ENCODE results near the gene GPR156.
"Not testable (repeated sequence)": the region's sequence is repeated elsewhere in the genome, so short reads cannot be mapped to it uniquely, and the experiment has no call there.

The GPR156 gene

DNA sequence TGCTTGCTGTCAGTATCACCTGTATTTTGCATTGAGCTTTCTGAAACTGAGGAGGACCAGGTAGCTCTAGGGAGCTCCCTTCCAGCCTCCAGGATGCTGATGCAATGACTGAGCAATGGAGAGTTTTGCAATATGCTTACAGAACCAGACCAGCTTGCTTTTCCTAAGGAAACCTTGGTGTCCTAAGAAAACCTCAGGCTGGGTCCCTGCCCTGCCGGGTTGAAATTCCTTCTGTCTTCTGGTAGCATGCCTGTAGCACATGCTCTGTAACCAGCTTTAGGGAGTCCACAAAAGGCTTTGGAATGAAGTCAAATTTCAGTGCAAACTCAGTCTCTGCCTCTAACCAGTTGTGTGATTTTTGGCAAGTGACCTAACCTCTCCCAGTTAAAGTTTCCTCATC, 125.0 kb downstream of the GPR156 start:
- DNase-seq (ENCODE audit: low spot score): peak; percentile 87

DNA sequence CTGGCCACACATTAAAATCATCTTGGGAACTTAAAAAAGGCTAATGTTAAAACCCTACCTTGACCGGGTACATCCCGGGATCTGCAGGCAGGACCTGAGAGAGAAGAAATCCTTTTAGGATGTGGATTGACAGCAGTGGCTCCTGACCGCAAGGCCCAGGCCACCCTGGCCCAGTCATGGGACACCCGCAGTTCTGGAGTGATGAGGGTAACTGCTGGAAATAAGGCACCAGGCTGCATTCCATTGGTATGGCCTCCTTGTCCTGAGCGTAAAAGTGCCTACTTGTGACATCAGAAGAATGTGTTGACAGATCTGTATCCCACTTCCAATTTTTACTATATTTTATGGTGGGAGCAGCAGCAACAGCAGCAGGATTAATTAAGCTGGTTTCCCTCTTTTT, 127.3 kb downstream of the GPR156 start:
- no peak for DNase-seq (ENCODE audit: low spot score)

DNA sequence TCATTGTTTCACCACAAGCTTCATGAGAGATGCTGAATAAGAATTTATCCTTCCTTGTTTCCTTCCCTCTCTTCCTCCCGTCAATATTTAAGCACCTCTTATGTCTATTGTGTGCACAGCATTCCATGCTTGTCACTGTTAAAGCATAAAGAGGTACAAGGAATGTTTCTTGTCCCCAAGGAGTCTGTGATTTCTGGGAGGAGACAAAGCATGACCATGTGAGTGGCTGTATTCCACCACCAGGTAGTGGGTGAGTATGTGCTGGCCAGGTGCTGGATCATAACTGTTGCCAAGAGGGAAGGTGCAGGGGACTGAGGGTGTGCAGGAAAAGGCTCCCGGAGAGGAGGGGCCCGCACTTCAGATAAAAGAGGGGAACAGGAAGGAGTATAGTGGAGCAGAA, 127.9 kb downstream of the GPR156 start:
- no peak for DNase-seq (ENCODE audit: low spot score)

DNA sequence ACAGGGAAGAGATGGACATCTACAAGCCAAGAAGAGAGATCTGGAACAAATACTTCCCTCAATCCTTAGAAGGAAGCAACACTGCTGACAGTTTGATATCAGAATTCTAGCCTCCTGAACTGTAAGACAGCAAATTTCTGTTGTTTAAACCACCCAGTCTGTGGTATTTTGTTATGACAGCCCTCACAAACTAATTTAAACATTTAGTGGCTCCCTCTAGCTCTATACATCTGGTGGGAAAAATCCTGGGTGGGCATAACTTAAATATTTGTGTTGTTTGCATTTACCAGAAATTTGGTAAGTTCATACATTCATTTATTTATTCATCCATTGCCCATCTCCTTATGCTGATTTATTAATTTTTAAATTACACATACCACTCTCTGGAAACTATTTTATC, 128.3 kb downstream of the GPR156 start:
- no peak for DNase-seq (ENCODE audit: low spot score)

DNA sequence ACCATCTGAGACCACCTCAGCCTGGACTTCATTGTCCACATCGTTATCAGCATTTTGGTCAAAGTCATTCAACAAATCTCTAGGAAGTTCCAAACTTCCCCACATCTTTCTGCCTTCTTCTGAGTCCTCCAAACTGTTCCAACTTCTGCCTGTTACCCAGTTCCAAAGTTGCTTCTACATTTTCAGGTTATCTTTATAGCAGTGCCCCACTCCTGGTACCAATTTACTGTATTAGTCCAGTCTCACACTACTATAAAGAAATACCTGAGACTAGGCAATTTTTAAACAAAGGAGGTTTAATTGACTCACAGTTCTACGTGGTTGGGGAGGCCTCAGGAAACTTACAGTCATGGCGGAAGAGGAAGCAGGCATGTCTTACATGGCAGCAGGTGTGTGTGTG, 129.3 kb downstream of the GPR156 start:
- DNase-seq (ENCODE audit: low spot score): not testable (repeated sequence)

DNA sequence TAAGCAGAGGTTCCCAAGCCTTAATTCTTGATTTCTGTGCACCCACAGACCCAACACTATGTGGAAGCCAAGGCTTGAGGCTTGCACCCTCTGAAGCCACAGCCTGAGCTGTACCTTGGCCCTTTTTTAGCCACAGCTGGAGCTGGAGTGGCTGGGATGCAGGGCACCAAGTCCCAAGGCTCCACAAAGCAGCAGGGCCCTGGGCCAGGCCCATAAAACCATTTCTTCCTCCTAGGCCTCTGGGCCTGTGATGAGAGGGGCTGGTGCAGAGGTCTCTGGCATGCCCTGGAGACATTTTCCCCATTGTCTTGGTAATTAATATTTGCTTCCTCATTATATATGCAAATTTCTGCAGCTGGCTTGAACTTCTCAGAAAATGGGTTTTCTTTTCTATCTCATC, 129.9 kb downstream of the GPR156 start:
- no peak for DNase-seq (ENCODE audit: low spot score)

DNA sequence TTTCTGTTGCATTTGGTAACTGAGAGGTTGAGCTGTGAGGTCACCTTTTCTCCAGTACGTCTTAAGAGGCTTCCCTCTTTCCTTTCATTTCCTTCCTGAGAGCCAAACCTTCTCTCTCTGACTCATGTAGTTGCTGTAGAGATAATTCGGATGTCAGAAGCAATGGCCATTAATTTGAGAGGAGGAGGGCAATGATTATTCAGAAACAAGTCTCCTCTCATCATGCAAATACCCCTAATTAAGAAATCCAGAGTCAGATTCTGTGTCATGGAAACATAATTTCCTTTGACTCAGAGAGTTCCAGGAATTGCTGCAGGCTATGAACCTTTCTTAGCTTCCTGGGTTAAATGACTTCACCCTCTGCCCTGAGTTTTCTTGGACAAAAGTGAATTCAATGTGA, 131.7 kb downstream of the GPR156 start:
- DNase-seq (ENCODE audit: low spot score): peak; percentile 90

DNA sequence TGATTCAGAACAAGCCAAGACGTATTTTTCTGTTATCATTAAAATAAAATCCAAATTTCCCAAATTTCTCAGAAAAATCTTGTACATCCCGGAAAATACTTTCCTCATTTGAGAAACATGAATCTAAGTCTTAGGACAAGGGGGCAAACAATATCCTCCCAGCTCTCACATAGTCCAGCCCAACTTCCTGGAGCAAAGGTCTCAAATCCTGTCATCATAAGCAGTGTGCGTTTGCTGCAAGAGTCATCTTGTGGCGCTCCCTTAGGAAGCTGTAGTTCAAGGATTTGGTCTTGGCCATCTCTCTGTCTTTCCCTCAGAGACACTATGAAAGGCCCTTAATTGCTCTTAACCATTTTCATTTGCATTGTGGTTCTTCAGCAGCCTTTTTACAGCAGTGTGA, 133.2 kb downstream of the GPR156 start:
- peak; percentile 17 for DNase-seq (ENCODE audit: low spot score)

DNA sequence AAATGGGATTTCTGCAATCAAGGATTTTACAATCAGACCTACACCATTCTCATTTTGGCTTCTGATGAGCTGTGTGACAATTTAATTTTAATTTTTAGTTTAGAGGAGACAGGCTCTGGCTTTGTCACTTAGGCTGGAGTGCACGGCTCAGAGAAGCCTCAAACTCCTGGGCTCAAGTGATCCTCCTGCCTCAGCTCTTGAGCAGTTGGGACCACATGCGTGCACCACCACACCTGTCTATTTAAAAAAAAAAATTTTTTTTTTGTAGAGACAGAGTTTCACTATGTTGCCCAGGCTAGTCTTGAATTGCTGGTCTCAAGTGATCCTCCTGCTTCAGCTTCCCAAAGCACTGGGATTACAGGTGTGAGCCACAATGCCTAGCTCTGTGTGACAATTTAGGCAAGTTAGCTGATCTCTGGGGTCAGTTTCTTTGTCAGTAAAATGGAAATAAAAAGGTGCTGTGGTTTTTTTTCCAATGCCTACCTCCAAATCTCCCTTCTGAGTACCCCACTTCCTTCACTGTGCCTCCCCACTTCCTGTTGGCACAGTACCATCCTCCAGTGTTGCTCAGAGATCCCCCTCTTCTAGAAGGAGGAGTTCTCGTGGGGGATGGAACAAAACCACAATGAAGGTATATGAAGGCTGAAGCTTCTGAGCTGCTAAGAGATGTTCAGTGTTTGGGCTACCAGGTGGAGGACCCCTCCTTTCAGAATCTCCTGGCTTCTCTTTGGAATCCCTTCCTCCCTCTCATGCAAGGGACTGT, 136.7 kb downstream of the GPR156 start:
- DNase-seq (ENCODE audit: low spot score): no peak

DNA sequence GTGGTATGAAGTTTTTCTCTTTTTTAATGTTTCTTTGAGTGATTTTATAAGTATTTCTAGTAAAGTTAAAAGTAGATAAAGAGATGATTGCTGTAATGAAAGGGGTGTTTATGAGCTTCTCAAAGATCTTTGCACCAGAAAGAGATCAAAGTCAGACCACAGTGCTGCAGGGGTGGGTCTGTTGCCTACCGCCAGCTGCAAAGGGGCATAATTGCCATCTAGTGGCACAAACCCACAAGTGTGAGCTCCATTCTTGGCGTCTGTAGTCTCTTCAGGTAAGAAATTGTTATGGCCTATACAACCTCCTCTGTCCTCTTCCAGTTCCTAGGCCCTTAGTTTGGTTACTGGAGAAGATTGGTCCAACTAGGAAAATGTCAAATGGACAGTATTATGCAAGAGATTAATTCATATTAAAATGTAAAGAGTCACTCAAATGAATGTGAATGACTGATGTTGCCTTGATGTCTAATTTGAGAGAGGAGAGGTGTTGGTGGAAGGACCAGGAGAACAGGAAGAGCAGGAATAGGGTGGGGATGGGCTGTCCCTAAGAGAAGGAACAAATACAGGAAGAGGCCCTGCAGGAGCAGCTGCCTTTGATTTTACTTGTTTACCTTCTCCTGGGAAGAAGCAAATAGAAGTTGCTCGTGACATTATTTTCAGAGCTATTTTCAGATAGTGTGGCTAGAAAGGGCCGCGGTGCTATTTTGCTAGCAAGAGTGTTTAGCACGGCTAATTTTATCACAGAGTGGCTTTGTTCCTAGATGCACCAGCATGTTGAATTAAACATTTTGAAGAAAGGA, 137.8 kb downstream of the GPR156 start:
- no peak for DNase-seq (ENCODE audit: low spot score)

DNA sequence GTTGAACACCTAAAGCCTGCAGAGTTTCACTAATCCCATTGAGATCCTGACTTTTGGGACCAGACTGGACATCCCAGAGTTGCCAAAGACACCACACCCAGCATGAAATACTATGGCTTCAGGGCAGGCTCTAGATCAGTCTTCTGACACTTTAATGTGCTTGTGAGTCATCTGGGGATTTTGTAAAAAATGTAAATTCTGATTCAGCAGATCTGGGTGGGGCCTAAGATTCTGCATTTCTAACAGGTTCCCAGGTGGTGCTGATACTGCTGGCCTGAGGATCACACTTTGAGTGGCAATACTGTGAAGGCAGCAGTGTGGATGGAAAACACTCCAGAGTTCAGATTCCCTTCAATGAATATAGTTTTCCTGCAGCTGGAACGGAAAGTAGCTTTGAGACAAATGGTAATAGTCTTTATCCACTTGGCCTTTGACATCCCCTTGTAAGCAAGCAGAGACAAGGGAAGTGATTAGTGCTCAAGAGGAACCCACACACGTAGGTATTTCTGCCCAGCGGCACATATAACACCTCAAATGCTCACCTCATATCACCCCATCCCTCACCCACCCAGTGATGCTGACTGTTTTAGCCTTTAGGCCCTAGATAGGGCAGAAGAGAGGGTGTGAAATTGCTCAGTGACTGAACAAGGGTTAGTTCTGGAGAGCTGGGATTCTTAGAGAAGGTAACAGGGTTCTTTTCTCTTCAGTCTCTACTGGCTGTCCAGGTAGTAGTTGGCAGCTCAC, 139.3 kb downstream of the GPR156 start:
- peak; percentile 90 for DNase-seq (ENCODE audit: low spot score)

DNA sequence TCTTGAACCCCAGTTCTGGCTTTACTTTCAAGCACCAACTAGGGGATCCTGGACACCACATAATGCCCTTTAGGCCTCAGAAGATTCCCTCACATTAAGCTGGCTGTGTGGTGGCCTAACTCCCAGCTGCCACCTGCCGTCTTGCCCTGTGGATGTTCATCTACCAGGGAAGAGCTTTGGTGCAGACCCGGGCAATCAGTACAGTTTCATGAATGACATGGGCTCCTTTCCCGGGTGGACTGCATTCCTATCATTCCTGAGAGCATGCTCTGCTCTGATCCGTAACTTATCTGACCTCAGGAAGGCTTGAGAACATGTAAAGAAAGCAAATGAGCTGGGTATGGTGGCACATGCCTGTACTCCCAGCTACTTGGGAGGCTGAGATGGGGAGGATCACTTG, 140.8 kb downstream of the GPR156 start:
- peak; percentile 96 for DNase-seq (ENCODE audit: low spot score)

DNA sequence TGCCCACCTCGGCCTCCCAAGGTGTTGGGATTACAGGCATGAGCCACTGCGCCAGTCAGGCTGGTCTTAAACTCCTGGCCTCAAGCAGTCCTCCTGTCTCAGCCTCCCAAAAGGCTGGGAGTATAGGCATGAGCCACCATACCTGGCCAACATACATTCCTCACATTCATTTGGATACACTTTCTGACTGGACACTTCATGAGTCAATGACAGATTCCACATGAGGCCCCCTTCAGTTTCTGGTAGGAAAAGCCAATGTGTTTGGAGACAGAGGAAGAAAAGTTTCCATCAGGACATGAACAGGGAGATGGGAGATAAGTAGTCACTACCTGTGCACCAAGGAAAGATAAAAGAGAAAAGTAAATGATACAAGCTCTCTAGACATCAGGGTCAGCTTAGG, 141.3 kb downstream of the GPR156 start:
- DNase-seq (ENCODE audit: low spot score): peak; percentile 69

DNA sequence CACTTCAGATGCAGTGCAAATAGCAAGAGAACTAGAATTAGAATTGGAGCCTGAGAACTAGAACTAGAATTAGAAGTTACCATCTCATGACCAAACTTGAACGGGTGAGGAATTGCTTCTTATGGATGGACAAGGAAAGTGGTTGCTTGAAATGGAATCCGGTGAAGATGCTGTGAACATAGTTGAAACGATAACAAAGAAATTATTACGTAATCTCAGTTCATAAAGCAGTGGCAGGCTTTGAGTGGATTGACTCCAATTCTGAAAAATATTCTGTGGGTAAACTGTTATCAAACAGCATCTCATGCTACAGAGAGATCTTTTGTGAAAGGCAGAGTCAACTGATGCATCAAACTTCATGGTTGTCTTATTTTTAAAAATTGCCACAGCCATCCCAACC, 142.8 kb downstream of the GPR156 start:
- DNase-seq (ENCODE audit: low spot score): no peak

DNA sequence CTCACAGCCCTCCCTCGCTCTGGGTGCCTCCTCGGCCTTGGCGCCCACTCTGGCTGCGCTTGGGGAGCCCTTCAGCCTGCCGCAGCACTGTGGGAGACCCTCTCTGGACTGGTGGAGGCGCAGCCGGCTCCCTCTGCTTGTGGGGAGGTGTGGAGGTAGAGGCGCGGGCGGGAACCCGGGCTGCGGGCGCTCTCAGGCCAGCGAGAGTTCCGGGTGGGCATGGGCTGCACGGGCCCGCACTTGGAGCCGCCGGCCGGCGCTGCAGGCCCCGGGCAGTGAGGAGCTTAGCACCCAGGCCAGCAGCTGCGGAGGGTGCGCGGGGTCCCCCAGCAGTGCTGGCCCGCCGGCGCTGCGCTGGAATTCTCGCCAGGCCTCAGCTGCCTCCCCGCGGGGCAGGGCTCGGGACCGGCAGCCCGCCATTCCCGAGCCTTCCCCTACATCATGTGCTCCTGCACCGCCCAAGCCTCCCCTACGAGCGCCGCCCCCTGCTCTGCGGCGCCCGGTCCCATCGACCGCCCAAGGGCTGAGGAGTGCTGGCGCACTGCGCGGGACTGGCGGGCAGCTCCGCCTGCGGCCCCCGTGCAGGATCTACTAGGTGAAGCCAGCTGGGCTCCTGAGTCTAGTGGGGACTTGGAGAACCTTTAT, 144.8 kb downstream of the GPR156 start:
- DNase-seq (ENCODE audit: low spot score): no peak

DNA sequence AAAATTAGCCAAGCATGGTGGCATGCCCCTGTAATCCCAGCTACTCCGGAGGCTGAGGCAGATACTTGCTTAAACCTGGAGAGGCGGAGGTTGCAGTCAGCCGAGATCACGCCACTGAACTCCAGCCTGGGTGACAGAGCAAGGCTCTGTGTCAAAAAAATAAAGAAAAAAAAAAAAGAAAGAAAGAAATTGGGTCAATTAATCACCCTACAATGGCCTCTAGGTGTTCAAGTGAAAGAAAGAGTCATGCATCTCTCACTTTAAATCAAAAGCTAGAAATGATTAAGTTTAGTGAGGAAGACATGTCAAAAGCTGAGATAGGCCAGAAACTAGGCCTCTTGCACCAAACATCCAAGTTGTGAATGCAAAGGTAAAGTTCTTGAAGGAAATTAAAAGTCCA, 145.9 kb downstream of the GPR156 start:
- DNase-seq (ENCODE audit: low spot score): no peak

DNA sequence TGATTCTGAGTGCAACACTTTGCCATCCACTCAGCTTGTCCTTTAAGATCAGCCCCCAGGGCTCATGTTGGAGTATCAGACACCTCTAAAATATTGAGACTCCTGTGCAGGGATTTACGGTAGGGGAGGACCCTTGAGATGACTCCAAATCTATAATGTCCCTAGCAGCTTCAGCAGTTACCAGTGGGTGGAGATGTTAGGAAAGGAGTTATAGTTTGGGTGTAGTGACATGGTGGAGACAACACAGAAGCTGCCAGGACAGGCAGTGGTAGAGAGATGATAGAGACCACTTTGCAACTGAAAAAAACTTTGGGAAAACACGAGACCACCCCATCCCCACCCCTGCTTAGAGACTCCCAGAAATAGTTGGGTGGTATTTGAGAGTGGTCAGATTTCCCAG, 147.5 kb downstream of the GPR156 start:
- DNase-seq (ENCODE audit: low spot score): no peak

DNA sequence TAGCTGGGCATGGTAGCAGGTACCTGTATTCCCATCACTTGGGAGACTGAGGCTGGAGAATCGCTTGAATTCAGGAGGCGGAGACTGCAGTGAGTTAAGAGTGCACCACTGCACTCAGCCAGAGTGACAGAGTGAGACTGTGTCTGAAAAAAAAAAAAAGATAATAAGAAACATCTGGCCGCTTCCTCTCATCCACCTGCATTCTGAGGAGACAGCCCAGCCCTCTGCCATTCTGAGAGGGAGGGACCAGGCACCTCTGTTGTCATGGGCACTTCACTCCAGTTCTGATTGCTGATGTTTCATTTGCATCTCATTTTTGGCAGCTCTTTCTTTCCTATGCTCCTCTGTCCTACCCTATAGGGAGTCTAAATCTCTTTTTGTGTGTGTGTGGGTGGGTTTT, 154.4 kb downstream of the GPR156 start:
- no peak for DNase-seq (ENCODE audit: low spot score)

DNA sequence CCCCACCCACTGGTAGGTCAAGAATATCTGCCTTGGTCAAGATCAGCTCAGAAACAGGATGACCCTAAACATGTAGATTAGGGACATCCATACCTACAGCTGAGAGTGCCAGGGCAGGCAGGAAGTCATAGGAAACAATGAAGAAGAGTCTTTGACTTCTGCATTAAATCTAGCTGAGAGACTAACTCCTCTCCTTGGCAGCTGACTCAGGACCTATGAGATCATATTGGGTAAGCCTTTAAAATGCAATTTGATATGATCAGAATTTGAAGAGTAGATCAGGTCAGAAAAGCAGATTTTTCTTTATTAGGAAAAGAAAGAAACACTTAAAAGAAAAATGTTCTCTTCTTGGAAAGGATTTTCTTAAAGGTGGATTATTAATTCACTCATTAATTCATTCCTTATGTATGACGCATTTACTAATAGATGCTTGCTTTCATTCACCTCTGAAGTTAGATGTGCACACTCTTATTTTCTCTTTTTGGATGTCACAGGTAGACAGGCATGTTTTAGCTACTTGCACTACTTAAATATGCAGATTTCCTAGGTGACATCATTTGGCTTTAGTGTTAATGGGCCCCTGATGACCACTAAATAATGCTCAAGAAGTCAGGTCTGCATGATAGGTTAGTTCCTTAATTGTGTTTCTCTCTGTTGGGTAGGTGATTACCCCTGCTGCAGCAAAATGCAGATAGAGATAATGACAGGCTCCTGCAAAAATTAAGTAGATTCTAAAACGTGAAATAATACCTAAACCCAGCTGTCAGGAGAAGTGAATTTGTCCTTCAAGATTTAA, 155.1 kb downstream of the GPR156 start:
- DNase-seq (ENCODE audit: low spot score): peak; percentile 13

DNA sequence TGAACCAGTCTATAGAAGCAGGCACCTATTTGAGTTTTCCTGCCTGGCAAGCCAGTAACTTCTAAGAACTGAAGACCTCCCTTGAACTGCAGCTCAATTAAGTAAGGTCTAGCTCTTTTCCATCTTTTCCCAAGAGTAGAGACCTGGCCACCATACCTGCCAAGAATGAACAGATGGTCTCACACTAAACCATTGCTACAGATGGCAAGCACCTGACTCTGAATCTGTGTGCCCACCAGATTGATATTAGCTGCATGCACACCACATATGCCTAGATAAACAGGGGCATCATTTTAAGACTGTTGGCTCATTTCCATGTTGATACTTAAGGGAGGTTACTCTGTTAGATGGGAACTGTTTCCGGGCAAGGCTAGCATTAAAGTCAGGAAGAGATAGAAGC, 156.0 kb downstream of the GPR156 start:
- DNase-seq (ENCODE audit: low spot score): no peak

DNA sequence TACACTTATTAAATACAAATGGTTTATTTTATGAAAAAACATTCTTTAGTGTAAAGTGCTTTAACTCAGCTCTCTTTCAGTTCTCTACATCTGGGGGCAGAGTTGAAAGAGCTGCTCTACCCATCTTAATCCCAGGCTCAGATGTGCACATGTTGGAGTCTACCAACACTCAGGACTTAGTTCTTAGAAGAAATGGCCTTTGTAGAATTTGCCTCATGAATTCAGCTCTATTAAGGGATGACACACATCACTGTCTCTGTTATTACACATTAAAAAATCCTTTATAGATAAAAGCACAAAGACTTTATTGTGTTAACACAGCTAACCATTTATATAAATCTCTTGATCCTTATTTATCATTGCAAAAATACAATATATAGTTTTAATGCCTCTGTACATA, 159.0 kb downstream of the GPR156 start:
- no peak for DNase-seq (ENCODE audit: low spot score)
